PFSK-1 (cell line): ENCODE data around the gene HCN2.
A peak's percentile ranks its signal among the peaks of the same experiment; 100 is the strongest.

Source experiments
- FOXP2 ChIP-seq: optimal IDR thresholded peaks from 2 replicates; pipeline ENCODE3; 2011; ENCODE audit warnings: borderline replicate concordance, control low read depth, inconsistent platforms; ENCODE audit not compliant: insufficient read depth; ENCODE audit errors: extremely low read length, extremely low read depth
- POLR2AphosphoS5 ChIP-seq: IDR thresholded peaks from 2 replicates; pipeline ENCODE4 v1.6.1; 2012; ENCODE audit warnings: low read depth, mild to moderate bottlenecking, control low read depth, low read length, moderate library complexity
- SIN3A ChIP-seq: IDR thresholded peaks from 2 replicates; pipeline ENCODE4 v1.6.1; 2012; ENCODE audit warnings: mild to moderate bottlenecking, low read length, moderate library complexity, borderline replicate concordance; ENCODE audit not compliant: insufficient read depth
- TAF1 ChIP-seq: IDR thresholded peaks from 2 replicates; pipeline ENCODE4 v1.6.1; 2012; ENCODE audit warnings: low read length, control low read depth, borderline replicate concordance; ENCODE audit not compliant: insufficient read depth
- TF ChIP-seq, protein P1 (sequence below), 2 experiments: IDR thresholded peaks; 2 replicates each; pipeline versions ENCODE4 v1.6.1 to v1.8.0; 2011 to 2012; ENCODE audit warnings: low read depth in 2 of 2, low read length in 2 of 2, control low read depth in 1 of 2, inconsistent platforms in 1 of 2, mild to moderate bottlenecking in 1 of 2, moderate library complexity in 1 of 2; ENCODE audit not compliant: insufficient read depth in 1 of 2

HCN2 gene

DNA sequence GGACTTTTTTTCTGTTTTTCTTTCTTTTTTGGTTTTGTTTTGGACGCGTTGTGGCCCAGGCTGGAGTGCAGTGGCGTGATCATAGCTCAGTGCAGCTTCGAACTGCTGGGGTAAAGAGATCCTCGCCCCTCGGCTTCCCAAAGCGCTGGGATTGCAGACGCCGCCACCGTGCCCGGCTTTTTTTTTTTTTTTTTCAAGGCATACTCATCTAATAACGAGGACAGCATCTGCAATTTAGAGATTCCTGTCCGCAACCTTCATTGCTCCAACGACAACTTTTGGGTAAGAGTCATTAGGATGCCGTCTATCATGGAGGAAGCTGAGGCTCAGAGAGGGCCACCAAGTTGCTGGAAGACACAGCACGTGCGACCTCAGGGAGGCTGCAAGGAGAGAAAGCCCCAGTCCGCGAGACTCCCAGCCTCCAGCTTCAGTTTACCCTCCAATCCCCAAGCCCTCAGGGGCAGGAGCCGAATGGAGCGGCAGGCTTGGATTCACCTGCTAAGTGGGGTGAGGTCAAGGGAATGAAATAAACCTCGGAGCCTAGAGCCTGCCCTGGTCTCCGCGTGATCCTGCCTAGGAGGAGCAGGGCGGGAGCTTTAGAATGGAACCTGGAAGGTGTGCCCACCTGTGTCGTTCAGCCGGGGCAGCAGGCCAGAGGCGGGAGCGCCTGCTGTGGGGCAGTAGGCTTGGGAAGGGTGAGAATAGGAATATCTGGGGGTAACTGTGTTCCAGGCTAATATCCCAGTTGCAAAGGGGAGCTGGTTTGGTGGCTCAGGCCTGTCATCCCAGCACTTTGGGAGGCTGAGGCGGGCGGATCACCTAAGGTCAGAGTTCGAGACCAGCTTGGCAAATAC lies 44.3 kb downstream of the HCN2 start:
- TF ChIP-seq POLR2AphosphoS5 (no peak), TAF1 (0 out of 2 replicates have a peak, but pooled peaks have one; percentile 2)

DNA sequence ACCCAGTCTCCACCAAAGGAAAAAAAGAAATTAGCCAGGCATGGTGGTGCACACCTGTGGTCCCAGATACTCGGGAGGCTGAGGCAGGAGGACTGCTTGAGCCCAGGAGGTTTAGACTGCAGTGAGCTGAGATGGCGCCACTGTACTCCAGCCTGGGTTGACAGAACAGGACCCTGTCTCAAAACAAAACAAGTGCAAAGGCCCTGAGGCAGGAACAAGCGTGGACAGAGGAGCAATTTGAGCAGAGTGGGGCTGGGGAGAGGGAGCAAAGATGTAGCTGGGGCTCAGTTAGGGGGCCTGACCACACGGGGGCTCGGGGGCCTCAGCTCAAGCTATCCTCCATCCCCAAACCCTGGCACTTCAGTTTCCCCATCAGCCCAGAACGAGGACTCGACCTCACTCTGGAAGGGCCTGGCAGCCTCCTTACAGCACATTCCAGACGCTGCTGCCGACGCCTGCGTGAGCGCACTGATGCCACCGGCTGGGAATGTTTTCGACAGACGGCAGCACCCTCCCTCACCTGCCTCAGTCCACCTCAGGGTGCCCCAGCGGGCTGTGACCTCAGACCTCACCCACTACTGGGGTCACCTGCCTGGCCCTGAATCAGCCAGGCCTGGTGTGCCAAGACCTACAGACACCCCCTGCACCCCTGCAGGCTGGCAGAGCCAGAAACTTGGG lies 45.4 kb downstream of the HCN2 start:
- TF ChIP-seq SIN3A (no peak), POLR2AphosphoS5 (no peak), FOXP2 (no peak), TAF1 (no peak)
- TF ChIP-seq, protein P1, sequence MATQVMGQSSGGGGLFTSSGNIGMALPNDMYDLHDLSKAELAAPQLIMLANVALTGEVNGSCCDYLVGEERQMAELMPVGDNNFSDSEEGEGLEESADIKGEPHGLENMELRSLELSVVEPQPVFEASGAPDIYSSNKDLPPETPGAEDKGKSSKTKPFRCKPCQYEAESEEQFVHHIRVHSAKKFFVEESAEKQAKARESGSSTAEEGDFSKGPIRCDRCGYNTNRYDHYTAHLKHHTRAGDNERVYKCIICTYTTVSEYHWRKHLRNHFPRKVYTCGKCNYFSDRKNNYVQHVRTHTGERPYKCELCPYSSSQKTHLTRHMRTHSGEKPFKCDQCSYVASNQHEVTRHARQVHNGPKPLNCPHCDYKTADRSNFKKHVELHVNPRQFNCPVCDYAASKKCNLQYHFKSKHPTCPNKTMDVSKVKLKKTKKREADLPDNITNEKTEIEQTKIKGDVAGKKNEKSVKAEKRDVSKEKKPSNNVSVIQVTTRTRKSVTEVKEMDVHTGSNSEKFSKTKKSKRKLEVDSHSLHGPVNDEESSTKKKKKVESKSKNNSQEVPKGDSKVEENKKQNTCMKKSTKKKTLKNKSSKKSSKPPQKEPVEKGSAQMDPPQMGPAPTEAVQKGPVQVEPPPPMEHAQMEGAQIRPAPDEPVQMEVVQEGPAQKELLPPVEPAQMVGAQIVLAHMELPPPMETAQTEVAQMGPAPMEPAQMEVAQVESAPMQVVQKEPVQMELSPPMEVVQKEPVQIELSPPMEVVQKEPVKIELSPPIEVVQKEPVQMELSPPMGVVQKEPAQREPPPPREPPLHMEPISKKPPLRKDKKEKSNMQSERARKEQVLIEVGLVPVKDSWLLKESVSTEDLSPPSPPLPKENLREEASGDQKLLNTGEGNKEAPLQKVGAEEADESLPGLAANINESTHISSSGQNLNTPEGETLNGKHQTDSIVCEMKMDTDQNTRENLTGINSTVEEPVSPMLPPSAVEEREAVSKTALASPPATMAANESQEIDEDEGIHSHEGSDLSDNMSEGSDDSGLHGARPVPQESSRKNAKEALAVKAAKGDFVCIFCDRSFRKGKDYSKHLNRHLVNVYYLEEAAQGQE (IDR thresholded peaks at IDR 0.05; ENCODE audit: insufficient read depth in 1 of 2, low read depth in 2 of 2, low read length in 2 of 2) = no peak

DNA sequence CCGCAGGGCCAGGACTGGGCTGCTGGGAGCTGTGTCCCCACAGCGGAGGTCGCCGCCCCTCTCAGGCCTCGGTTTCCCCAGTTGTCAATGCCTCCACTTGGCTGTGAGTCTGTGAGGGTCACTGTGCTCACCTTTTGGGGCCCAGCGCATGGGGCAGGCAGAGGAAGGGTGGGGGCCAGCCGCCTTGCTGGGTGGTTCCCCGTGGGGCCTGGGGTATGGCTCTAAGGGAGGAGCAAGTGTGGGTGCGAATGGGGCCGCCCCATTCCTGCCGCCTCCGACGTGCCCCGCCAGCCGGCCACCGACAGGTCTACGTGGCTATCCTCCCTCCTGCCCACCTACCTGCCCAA lies 49.2 kb downstream of the HCN2 start:
- no peak for TF ChIP-seq POLR2AphosphoS5
- TF ChIP-seq, protein P1 (IDR thresholded peaks at IDR 0.05; ENCODE audit: insufficient read depth in 1 of 2, low read depth in 2 of 2, low read length in 2 of 2) = no peak
- no peak for TF ChIP-seq SIN3A
- TF ChIP-seq TAF1 = no peak
- TF ChIP-seq FOXP2 = no peak

DNA sequence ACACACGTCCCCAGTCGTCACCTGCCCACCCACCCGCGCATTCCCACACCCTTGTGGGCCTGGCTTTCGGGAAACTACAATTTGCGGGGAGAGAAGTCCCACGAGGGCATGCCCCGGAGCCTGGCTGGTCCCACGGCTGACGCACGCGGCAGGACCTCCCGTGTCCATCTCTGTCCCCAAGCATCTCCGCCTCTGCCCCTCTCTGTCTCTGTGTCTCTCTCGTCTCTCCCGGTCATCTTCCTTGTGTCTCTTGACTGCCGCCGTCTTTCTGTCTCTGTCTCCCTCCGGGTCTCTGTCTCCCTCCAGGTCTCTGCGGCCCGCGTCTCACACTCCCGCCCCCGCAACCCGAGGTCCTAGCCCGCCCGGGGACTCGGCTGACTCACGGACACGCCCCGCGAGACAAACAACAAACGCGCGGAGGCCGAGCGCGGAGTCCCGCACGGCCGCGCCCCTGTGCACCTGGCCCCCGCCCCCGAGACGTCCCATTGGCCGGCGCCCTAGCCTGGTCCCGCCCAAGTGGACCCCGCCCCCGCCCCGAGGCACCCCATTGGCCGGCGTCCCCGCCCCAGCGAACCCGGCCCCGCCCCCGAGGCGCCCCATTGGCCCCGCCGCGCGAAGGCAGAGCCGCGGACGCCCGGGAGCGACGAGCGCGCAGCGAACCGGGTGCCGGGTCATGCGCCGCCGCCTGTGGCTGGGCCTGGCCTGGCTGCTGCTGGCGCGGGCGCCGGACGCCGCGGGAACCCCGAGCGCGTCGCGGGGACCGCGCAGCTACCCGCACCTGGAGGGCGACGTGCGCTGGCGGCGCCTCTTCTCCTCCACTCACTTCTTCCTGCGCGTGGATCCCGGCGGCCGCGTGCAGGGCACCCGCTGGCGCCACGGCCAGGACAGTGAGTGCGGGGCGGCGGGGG lies 49.8 kb downstream of the HCN2 start, which contains the start of gene FGF22:
FGF22 (plus strand) TSS at position 627 of the 908 bp plus-strand sequence; CDS start at position 674, 47 bp downstream.
- TF ChIP-seq, protein P1 (IDR thresholded peaks at IDR 0.05; ENCODE audit: insufficient read depth in 1 of 2, low read depth in 2 of 2, low read length in 2 of 2) = no peak
- TF ChIP-seq POLR2AphosphoS5 = no peak
- no peak for TF ChIP-seq FOXP2
- no peak for TF ChIP-seq SIN3A
- TF ChIP-seq TAF1 = no peak

GRCh38 chr19:640161-640558 lies 50.5 kb downstream of the HCN2 start:
- TF ChIP-seq POLR2AphosphoS5 (no peak), TAF1 (no peak), FOXP2 (no peak), SIN3A (no peak)
- TF ChIP-seq, protein P1 (IDR thresholded peaks at IDR 0.05; ENCODE audit: insufficient read depth in 1 of 2, low read depth in 2 of 2, low read length in 2 of 2) = no peak
